H1 (cell line): Measurements from ENCODE around the gene CCDC169. TPM values are rescaled to one million over a fixed set of nuclear protein-coding genes. Genes with fewer than 3 reads are reported as not detected.

Source experiments
- CTBP2 ChIP-seq: IDR thresholded peaks from 2 replicates; pipeline ENCODE4 v1.7.0; 2011; ENCODE audit warnings: borderline replicate concordance, mild to moderate bottlenecking, moderate library complexity, mixed read lengths, low read length; ENCODE audit not compliant: insufficient read depth, insufficient read length
- polyA plus RNA-seq, 7 experiments: library from polyadenylated mRNA; depleted of rRNA in 3 of 7; stranded (reverse) in 5 of 7; unstranded in 2 of 7; fragments of >200 nt in 5 of 7; fragments of 200-250 nt in 2 of 7; gene quantifications; 1 replicate in 5 of 7; 2 replicates in 1 of 7; 4 replicates in 1 of 7; pipeline versions ENCODE4 v1.2.1 to v1.2.3, GENCODE V29; 2011 to 2013; ENCODE audit warnings: missing spikeins in 2 of 7, mixed read lengths in 2 of 7
- total RNA-seq: library from RNA; stranded (reverse); fragmentation: NEBNext Ultra II Directional; extraction: Animal tissue kit (Norgen Biotek cat#: 25700); gene quantifications from 2 replicates; pipeline ENCODE4 v1.2.1, GENCODE V29; 2021

Gene CCDC169
- total and polyA plus RNA-seq, 2 of the 8 experiments (the other 6 are each of a cell fraction or from before 2014, with no cell fraction given), result 7.2 to 44.0 TPM

DNA sequence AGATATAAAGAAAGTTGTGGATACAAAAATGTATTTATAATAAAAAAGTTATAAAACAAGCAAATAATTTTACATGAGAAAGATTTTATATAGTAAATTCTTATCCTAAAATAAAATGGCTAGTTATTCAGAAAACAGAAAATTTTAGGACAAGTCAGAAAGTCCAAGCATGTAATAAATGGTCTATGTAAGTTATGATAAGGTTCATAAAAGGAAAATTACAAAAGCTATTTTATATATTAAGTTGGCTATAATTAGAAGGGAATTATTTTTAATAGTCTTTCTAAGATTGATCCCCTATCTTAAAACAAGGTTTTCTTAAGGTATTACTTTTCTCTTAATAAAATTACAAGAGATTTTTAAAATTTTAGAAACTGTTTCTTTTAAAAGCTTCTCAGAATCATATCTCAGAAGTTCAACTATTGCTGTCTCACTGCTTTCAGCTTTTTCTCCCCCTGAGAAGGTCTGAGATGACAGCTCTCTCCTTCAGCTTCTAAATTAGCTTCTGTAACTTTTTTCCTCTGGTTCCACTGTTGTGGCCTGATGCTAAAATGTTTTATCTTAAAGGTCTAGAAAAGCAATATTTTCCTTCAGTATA is 8.7 kb downstream of the CCDC169 start (continued):
- TF ChIP-seq CTBP2, result no peak
